Prostate gland (tissue), 2 donors: ENCODE data around the gene ENTPD8. TPM values are rescaled to one million over a fixed set of nuclear protein-coding genes. Genes with fewer than 3 reads are reported as not detected.

ENCODE experiments used
- DNase-seq: peaks from one replicate; pipeline ENCODE4 v3.0.0-alpha.2; 2019; ENCODE audit warnings: low spot score
- H3K27ac ChIP-seq, 2 donors: fragments of 200-600 bp; sonication (generic); 2 replicates each; pipeline ENCODE4 v1.5.1; 2017 to 2019
- H3K27me3 ChIP-seq: fragments of 200-600 bp; sonication (generic); replicated peaks from 2 replicates; pipeline ENCODE4 v1.5.1; 2019; ENCODE audit not compliant: insufficient read depth
- H3K36me3 ChIP-seq, 2 donors: fragments of 200-600 bp; sonication (generic); 1 replicate in 1 of 2; 2 replicates in 1 of 2; pipeline versions ENCODE4 v1.5.1 to v1.8.1; 2017 to 2019
- H3K4me1 ChIP-seq: fragments of 200-600 bp; sonication (generic); replicated peaks from 2 replicates; pipeline ENCODE4 v1.5.1; 2019
- H3K4me3 ChIP-seq, 2 donors: fragments of 200-600 bp; sonication (generic); 2 replicates each; pipeline ENCODE4 v1.5.1; 2017 to 2019
- H3K9me3 ChIP-seq: fragments of 200-600 bp; sonication (generic); 2 replicates; pipeline ENCODE4 v1.5.1; 2017
- CTCF ChIP-seq, 4 experiments: fragments of 200-600 bp in 2 of 4; fragments of 450-650 bp in 2 of 4; sonication (generic) in 2 of 4; IDR thresholded peaks; 1 replicate in 3 of 4; 2 replicates in 1 of 4; pipeline ENCODE4 v1.5.1; 2016 to 2019; ENCODE audit warnings: antibody characterized with exemption in 4 of 4, mild to moderate bottlenecking in 2 of 4, moderate library complexity in 2 of 4
- POLR2A ChIP-seq: fragments of 450-650 bp; IDR thresholded peaks from one replicate; pipeline ENCODE4 v1.6.1; 2016; ENCODE audit warnings: antibody characterized with exemption, mild to moderate bottlenecking
- POLR2AphosphoS5 ChIP-seq: sonication (generic); formaldehyde crosslinking; IDR thresholded peaks from one replicate; pipeline ENCODE4 v1.6.1; 2017; ENCODE audit warnings: antibody characterized with exemption
- WGBS: methylation state at CpG from one replicate; pipeline ENCODE4 v1.1.5; 2018; 5-methylcytosine and 5-hydroxymethylcytosine counted together
- intact Hi-C: fragments of 100-400 bp; cut with DNase I; formaldehyde crosslinking; loops from one replicate; pipeline ENCODE4 v1.14.2; 2022
- total RNA-seq, 2 donors: library from RNA; depleted of rRNA; stranded (reverse); fragments of >200 nt; gene quantifications; one replicate each; pipeline ENCODE4 v1.1.0, GENCODE V29; 2016

ENTPD8 gene
- total RNA-seq, 2 donors from 2014 or later, result 1.8 TPM

DNA sequence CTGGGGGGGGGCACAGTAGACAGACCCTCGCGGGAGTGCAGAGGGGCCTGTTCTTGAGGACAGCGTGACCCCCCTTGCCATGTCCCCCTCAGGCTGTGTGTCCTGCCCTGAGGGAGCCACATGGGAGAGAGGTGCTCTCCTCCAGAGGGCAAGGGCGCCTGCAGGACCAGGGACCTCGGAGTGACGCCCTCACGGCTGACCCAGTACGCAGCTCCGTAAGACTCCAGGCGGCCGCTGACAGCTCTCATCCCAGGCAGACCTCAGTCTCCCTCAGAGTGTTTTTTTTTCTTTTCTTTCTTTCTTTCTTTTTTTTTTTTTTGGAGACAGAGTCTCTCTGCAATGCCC is 45.5 kb downstream of the ENTPD8 start:
- no peak for TF ChIP-seq POLR2A
- Histone ChIP-seq H3K4me3 (no peak overlapping the region), H3K36me3 (no peaks in the 10 kb centered on the region), H3K27ac (no peak overlapping the region), H3K27me3 (no peaks in the 10 kb centered on the region), H3K9me3 (no peaks in the 10 kb centered on the region), H3K4me1 (no peaks in the 10 kb centered on the region)
- WGBS, result 83% methylated on average over 11 of the region's 11 CpGs
- intact Hi-C loops, result no loop called here
- no peak for DNase-seq

DNA sequence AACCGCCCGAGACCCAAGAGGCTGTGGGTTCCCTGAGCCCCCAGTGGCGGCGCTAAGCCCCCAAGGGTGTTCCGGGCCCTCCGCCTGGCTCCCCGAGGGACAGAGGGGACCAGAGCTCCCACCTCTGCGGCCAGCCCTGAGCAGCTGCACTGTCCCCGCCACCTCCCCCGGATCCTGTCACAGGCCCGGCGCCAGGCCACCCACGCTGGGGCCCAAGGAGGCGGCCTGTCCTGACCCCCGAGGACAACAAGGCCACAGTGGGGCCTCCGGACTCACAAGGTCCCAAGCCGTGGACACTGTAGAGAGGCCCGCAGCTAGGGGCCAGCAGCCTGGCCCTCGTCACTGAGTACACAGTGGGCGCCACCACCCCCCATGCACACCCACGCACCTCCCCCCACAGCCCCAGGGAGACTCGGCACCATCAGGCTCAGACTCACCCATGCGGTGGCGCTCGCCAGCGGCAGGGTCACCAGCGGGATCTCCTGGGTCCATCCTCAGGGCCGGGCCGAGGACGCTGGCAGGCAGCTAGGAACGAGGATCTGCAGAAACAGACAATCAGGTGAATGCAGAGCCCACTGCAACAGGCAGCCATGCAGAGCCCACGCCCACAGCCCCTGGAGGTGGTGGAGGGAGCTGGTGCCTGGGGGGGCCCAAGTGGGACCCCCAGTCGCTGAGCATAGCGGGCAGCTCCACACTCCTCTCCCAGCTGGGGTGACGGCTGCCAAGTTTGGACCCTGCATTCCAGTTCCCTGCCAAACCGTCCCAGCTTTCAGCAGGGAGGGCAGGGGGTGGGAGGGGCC is 46.1 kb downstream of the ENTPD8 start:
- intact Hi-C loops, result no loop called here
- H3K27me3 ChIP-seq, result no peaks in the 10 kb centered on the region
- DNase-seq, result no peak
- no peak overlapping the region for H3K27ac ChIP-seq
- H3K4me3 ChIP-seq, result no peak overlapping the region
- WGBS, result 83% methylated on average over 18 of the region's 36 CpGs
- H3K4me1 ChIP-seq, result no peaks in the 10 kb centered on the region
- H3K36me3 ChIP-seq, result no peaks in the 10 kb centered on the region
- TF ChIP-seq POLR2A (no peak), CTCF (IDR thresholded peaks at IDR 0.05) (no peak), POLR2AphosphoS5 (no peak)
- no peaks in the 10 kb centered on the region for H3K9me3 ChIP-seq

- DNase-seq, result no peak
- H3K27ac ChIP-seq, result no peak overlapping the region
- no peaks in the 10 kb centered on the region for H3K4me1 ChIP-seq
- H3K27me3 ChIP-seq, result no peaks in the 10 kb centered on the region
- H3K9me3 ChIP-seq, result no peaks in the 10 kb centered on the region
- TF ChIP-seq CTCF (IDR thresholded peaks at IDR 0.05), result no peak
- TF ChIP-seq POLR2AphosphoS5, result no peak
- TF ChIP-seq POLR2A, result no peak
- H3K4me3 ChIP-seq, result no peak overlapping the region
- intact Hi-C loops, result no loop called here
- no peaks in the 10 kb centered on the region for H3K36me3 ChIP-seq
- WGBS, result 95% methylated on average over 28 of the region's 28 CpGs
These were observed 47.7 kb downstream of the ENTPD8 start for GRCh38 chr9:137393176-137394150.

DNA sequence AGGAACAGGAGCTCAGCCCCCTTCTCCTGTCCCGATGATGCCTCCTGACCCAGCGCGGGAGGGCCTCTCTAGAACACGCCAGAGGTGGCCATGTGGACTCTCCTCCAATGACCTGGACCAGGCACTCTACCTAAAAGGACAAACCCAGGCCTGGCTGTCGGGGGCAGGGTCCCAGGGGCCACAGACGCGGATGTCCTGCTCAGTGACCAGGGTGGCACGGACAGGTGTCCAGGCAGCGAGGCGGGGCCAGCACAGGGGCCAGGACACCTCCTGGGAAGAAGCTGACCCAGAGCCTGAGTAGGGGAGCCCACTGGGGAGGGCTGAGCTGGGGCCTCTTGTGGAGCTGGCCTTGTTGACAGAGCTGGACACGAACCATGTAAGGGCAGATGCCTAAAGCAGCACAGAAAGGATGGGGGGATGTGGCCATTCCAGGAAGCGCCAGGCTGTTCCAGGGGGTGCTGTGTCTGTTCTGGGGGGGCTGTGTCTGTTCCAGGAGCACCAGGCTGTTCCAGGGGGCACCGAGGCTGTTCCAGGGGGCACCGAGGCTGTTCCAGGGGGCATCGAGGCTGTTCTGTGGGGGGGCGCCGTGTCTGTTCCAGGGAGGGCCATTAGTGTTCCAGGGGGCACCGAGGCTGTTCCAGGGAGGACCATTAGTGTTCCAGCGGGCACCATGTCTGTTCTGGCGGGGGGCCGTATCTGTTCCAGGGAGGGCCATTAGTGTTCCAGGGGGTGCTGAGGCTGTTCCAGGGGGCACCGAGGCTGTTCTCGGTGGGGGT is 48.7 kb downstream of the ENTPD8 start:
- no peaks in the 10 kb centered on the region for H3K4me1 ChIP-seq
- TF ChIP-seq POLR2A (no peak), POLR2AphosphoS5 (no peak), CTCF (IDR thresholded peaks at IDR 0.05) (no peak)
- DNase-seq, result no peak
- H3K36me3 ChIP-seq, result no peaks in the 10 kb centered on the region
- H3K27me3 ChIP-seq, result no peaks in the 10 kb centered on the region
- H3K9me3 ChIP-seq, result no peaks in the 10 kb centered on the region
- no peak overlapping the region for H3K27ac ChIP-seq
- 95% methylated on average over 21 of the region's 23 CpGs for WGBS
- no peak overlapping the region for H3K4me3 ChIP-seq
- intact Hi-C loops, result no loop called here

DNA sequence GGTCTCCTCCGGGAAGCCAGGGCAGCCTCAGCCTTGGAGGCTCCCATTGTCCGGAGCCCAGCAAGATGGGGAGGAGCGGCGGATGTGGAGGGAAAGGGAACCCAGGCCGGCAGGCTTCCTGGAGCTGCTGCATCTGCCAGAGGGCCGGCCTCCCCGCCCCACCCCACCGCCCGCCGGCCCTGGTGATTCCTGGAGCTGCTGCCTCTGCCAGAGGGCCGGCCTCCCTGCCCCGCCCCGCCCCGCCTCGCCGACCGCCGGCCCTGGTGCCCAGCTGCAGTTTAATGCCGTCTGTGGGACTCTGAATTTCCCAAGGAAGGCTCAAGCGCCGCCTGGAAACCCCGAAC is 49.8 kb downstream of the ENTPD8 start:
- no peaks in the 10 kb centered on the region for H3K27me3 ChIP-seq
- intact Hi-C loops, result no loop called here
- 69% methylated on average over 20 of the region's 22 CpGs for WGBS
- no peaks in the 10 kb centered on the region for H3K4me1 ChIP-seq
- no peak for DNase-seq
- no peak overlapping the region for H3K4me3 ChIP-seq
- peak overlapping the region in 1 of 2 donors; percentile 6 for H3K27ac ChIP-seq
- no peaks in the 10 kb centered on the region for H3K36me3 ChIP-seq
- no peaks in the 10 kb centered on the region for H3K9me3 ChIP-seq
- TF ChIP-seq CTCF (IDR thresholded peaks at IDR 0.05), result no peak
- no peak for TF ChIP-seq POLR2A
- TF ChIP-seq POLR2AphosphoS5, result no peak
